Measurements from ENCODE around the gene LEMD2.
A peak's percentile ranks its signal among the peaks of the same experiment; 100 is the strongest.

Gene LEMD2

GRCh38 chr6:33771146-33772081 is 17.5 kb downstream of the LEMD2 start:
- peak; percentile 68 for DNase-seq

GRCh38 chr6:33770833-33771145 is 18.1 kb downstream of the LEMD2 start:
- DNase-seq: no peak

- no peak for DNase-seq
Measured at GRCh38 chr6:33770124-33770832, 18.7 kb downstream of the LEMD2 start.

- DNase-seq: no peak
Measured at GRCh38 chr6:33769248-33769821, 19.6 kb downstream of the LEMD2 start.

- peak; percentile 74 for DNase-seq
Measured at GRCh38 chr6:33768644-33769120, 20.2 kb downstream of the LEMD2 start.

GRCh38 chr6:33766921-33767907 is 21.7 kb downstream of the LEMD2 start:
- DNase-seq: no peak

- DNase-seq: no peak
Measured at GRCh38 chr6:33765368-33765767, 23.6 kb downstream of the LEMD2 start.

- DNase-seq: no peak
Measured at GRCh38 chr6:33764036-33764435, 24.9 kb downstream of the LEMD2 start.

- no peak for DNase-seq
Measured at GRCh38 chr6:33763483-33763882, 25.4 kb downstream of the LEMD2 start.

- no peak for DNase-seq
Measured at GRCh38 chr6:33762713-33763112, 26.2 kb downstream of the LEMD2 start.

GRCh38 chr6:33761922-33762629 is 26.9 kb downstream of the LEMD2 start:
- DNase-seq: peak; percentile 33

GRCh38 chr6:33761581-33761921 is 27.4 kb downstream of the LEMD2 start:
- DNase-seq: no peak

- DNase-seq: no peak
Measured at GRCh38 chr6:33759887-33760629, 28.9 kb downstream of the LEMD2 start.

- no peak for DNase-seq
Measured at GRCh38 chr6:33758815-33759216, 30.1 kb downstream of the LEMD2 start.

- DNase-seq: no peak
Measured at GRCh38 chr6:33757906-33758305, 31.0 kb downstream of the LEMD2 start.

- DNase-seq: no peak
Measured at GRCh38 chr6:33757113-33757512, 31.8 kb downstream of the LEMD2 start.

GRCh38 chr6:33756211-33756954 is 32.5 kb downstream of the LEMD2 start:
- DNase-seq: no peak

GRCh38 chr6:33755070-33755869 is 33.7 kb downstream of the LEMD2 start:
- DNase-seq: no peak

- DNase-seq: no peak
Measured at GRCh38 chr6:33754222-33754621, 34.7 kb downstream of the LEMD2 start.

GRCh38 chr6:33752646-33753015 is 36.3 kb downstream of the LEMD2 start:
- DNase-seq: no peak
